ENCODE measurements around the gene PROCA1. TPM values are rescaled to one million over a fixed set of nuclear protein-coding genes. Genes with fewer than 3 reads are reported as not detected.
A peak's percentile ranks its signal among the peaks of the same experiment; 100 is the strongest.

PROCA1 gene
- total and polyA plus RNA-seq, 12 donors = 0.61 to 8.8 (median 2.2) TPM; not detected in 1

DNA sequence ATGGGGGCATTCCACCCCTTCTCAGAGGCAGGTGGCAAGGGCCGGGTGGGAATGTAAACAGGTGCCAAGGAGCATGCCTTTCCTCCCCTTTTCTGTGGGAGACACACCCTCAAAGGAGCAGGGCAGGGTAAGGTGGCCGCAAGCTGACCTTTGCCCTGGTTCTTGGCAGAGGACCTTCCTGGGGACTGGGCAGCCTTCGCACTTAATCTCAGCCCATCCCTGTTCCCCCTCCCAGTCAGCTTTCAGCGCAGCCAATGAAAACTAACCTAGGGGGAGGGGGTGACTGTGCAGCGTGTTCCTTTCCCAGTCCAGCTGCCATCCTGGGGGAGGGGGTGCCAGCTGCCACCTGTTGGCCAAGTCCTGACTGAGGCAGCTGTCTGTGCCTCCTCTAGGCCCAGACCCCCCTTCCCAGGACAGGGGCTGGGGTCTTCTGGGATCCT is 34.9 kb upstream of the PROCA1 start:
- H3K9me3 ChIP-seq (replicated peaks in 1 of 3) = no peaks in the 10 kb centered on the region
- H3K27me3 ChIP-seq = no peaks in the 10 kb centered on the region
- peak in 5 of 7 donors; percentile 53 to 82 (median 69) for DNase-seq
- intact Hi-C loops (cut with DNase I) = loop anchor here in 1 of 2 donors (2.0 kb wide), 1 partner anchor 18 kb away; the partner anchor contains the start of gene NEK8
- TF ChIP-seq, protein P1, sequence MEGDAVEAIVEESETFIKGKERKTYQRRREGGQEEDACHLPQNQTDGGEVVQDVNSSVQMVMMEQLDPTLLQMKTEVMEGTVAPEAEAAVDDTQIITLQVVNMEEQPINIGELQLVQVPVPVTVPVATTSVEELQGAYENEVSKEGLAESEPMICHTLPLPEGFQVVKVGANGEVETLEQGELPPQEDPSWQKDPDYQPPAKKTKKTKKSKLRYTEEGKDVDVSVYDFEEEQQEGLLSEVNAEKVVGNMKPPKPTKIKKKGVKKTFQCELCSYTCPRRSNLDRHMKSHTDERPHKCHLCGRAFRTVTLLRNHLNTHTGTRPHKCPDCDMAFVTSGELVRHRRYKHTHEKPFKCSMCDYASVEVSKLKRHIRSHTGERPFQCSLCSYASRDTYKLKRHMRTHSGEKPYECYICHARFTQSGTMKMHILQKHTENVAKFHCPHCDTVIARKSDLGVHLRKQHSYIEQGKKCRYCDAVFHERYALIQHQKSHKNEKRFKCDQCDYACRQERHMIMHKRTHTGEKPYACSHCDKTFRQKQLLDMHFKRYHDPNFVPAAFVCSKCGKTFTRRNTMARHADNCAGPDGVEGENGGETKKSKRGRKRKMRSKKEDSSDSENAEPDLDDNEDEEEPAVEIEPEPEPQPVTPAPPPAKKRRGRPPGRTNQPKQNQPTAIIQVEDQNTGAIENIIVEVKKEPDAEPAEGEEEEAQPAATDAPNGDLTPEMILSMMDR (IDR thresholded peaks at IDR 0.05) = no peak
- TF ChIP-seq POLR2A (IDR thresholded peaks at IDR 0.05) = no peak
- no peak overlapping the region for H3K4me3 ChIP-seq
- H3K36me3 ChIP-seq (replicated peaks in 1 of 2) = peaks cover 0 to 25% of the 10 kb centered on the region in 2 donors
- WGBS, 4 donors = 12 to 35% (median 23%) methylated on average over 4 to 5 of the region's 5 CpGs
- peaks cover 47 to 57% of the 10 kb centered on the region in 2 donors for H3K4me1 ChIP-seq (replicated peaks in 1 of 2)
- H3K27ac ChIP-seq = peak overlapping the region in 4 of 5 donors; percentile 79 to 98 (median 90)

DNA sequence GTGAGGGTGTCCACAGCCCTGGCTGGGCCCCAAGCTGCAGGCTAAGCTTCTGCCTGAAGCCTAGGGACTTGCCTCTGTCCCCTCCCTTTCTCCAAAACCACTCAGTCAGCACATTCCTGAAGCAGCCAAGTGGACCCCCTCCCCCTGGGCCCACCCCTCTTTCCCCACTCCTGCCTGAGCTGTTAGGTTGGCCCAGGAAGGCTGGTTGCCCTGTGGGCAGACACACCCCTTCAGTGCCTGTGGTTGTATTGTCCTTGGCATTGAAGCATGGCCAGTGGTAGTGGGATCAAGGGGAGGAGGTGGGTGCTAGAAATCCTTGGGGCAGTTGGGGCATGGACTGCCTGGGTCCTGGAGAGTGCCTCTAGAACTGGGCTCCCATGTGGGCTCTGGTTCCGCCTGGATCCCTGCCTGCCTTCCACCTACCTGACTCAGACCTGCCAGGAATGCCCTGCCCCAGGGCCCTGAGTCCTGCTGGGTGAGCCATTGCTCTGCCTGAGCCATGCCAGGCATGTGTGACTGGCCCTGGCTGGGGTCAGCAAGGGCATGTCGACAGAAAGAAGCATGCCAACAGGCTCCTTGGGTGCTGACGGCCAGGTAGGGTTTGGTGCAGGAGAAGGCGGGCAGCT is 34.2 kb upstream of the PROCA1 start:
- DNase-seq = peak; percentile 52 to 89 (median 84)
- intact Hi-C loops (cut with DNase I) = loop anchor here in 1 of 2 donors (2.0 kb wide), 1 partner anchor 17 kb away; the partner anchor contains the start of gene NEK8
- Histone ChIP-seq H3K4me1 (replicated peaks in 1 of 2) (peaks cover 47 to 57% of the 10 kb centered on the region in 2 donors), H3K27me3 (no peaks in the 10 kb centered on the region), H3K9me3 (replicated peaks in 1 of 3) (no peaks in the 10 kb centered on the region), H3K4me3 (peak overlapping the region in 1 of 4 donors; percentile 93), H3K27ac (peak overlapping the region; percentile 43 to 98 (median 87)), H3K36me3 (replicated peaks in 1 of 2) (peaks cover 0 to 25% of the 10 kb centered on the region in 2 donors)
- TF ChIP-seq POLR2A (IDR thresholded peaks at IDR 0.05) = no peak
- TF ChIP-seq, protein P1 (IDR thresholded peaks at IDR 0.05) = no peak
- 53 to 79% (median 59%) methylated on average over 3 to 4 of the region's 4 CpGs for WGBS, 4 donors

DNA sequence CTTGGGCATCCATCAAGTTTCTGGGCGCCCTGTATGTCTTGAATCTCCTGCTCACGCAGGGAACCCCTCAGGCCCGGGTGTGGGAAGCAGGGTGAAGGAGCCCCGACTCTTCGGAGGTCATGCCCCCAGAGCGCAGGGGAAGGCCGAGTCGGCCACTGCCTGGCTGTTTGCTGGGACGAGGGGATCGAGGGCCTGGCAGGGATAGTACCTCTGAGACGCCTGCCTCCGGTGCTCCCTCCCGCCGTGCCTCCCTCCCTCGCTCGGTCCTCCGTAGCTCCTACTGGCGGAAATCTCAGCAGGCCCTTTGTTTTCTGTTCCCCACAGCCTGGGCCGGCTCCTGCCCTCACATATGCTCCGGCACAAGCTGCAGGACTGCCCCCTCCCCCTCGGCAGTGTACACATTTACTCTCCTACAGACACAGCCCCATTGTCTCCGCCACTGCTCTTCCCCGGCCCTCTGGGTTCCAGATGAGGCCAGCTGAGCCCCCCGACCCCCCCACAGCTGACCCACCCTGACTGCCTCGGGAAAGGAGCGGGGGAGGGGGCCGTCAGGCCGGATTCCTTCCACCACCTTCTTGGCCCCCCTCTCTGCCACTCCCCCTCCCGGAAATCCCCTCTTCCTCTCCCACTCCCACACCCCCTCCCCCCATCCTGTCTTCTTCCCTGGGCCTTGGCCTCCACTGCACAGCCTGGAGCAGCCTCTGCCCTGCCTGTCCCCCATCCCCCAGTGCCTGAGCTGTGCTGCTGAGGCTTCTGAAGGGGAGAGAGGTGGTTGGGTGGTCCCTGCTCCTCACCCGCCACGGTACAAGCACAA is 33.5 kb upstream of the PROCA1 start:
- peak; percentile 41 to 75 (median 60) for DNase-seq
- no peaks in the 10 kb centered on the region for H3K27me3 ChIP-seq
- H3K36me3 ChIP-seq (replicated peaks in 1 of 2) = peaks cover 0 to 25% of the 10 kb centered on the region in 2 donors
- WGBS, 4 donors = 3 to 5% (median 4%) methylated on average over 14 to 31 of the region's 31 CpGs
- intact Hi-C loops (cut with DNase I) = no loop called here
- no peaks in the 10 kb centered on the region for H3K9me3 ChIP-seq (replicated peaks in 1 of 3)
- peak overlapping the region in 3 of 4 donors; percentile 10 to 93 (median 38) for H3K4me3 ChIP-seq
- H3K27ac ChIP-seq = peak overlapping the region; percentile 43 to 98 (median 87)
- peaks cover 47 to 57% of the 10 kb centered on the region in 2 donors for H3K4me1 ChIP-seq (replicated peaks in 1 of 2)
- TF ChIP-seq, protein P1 (IDR thresholded peaks at IDR 0.05) = no peak
- TF ChIP-seq POLR2A (IDR thresholded peaks at IDR 0.05) = peak in 1 of 2 donors; percentile 50

Data from adrenal gland (tissue), 12 donors.